SK-N-SH (cell line): ENCODE measurements around the gene ZNF438.
A peak's percentile ranks its signal among the peaks of the same experiment; 100 is the strongest.

Experiments used
- CTCF ChIP-seq: fragments of 200-600 bp; sonication (generic); IDR thresholded peaks from 2 replicates; pipeline ENCODE4 v1.6.1; 2017; ENCODE audit warnings: antibody characterized with exemption, mild to moderate bottlenecking, moderate library complexity
- ELF1 ChIP-seq: IDR thresholded peaks from 2 replicates; pipeline ENCODE4 v1.4.0; 2012
- EP300 ChIP-seq, 2 experiments: IDR thresholded peaks; 2 replicates each; pipeline versions ENCODE4 v1.4.0 to v1.6.1; 2012; ENCODE audit warnings: borderline replicate concordance in 1 of 2, low read depth in 1 of 2, low read length in 1 of 2
- MAX ChIP-seq: IDR thresholded peaks from 2 replicates; pipeline ENCODE4 v1.4.0; 2012; ENCODE audit warnings: low read depth
- NFIC ChIP-seq: IDR thresholded peaks from 2 replicates; pipeline ENCODE4 v1.4.0; 2012; ENCODE audit warnings: borderline replicate concordance
- POLR2AphosphoS5 ChIP-seq: IDR thresholded peaks from 2 replicates; pipeline ENCODE4 v1.6.1; 2012; ENCODE audit warnings: low read depth, low read length
- SIN3A ChIP-seq: IDR thresholded peaks from 2 replicates; pipeline ENCODE4 v1.6.1; 2012; ENCODE audit warnings: low read depth, mild to moderate bottlenecking, low read length, moderate library complexity, borderline replicate concordance
- TCF12 ChIP-seq: IDR thresholded peaks from 2 replicates; pipeline ENCODE4 v1.4.0; 2012

GRCh38 chr10:31032258-31033132 lies 830 bp upstream of the ZNF438 start:
- TF ChIP-seq POLR2AphosphoS5: peak; percentile 36
- TF ChIP-seq CTCF: no peak
- no peak for TF ChIP-seq ELF1
- TF ChIP-seq NFIC: no peak
- TF ChIP-seq TCF12: no peak
- no peak; the same call in 1 of the 2 replicates for TF ChIP-seq SIN3A
- peak; percentile 37; the same call in 1 of the 2 replicates for TF ChIP-seq MAX
- TF ChIP-seq EP300 (IDR thresholded peaks at IDR 0.05; ENCODE audit: borderline replicate concordance in 1 of 2, low read depth in 1 of 2, low read length in 1 of 2): no peak
